Fibroblast of lung (primary cell): ENCODE data around the gene GRID1.

ENCODE experiments used
- CTCF ChIP-seq, 2 donors: IDR thresholded peaks in 1 of 2; conservative IDR thresholded peaks in 1 of 2; 1 replicate in 1 of 2; 2 replicates in 1 of 2; pipeline ENCODE4 v1.5.1; 2011 to 2012; ENCODE audit warnings: low read length in 2 of 2, control low read depth in 1 of 2, inconsistent platforms in 1 of 2, low read depth in 1 of 2, mild to moderate bottlenecking in 1 of 2
- EZH2 ChIP-seq: IDR thresholded peaks from 2 replicates; pipeline ENCODE4 v1.5.1; 2012; ENCODE audit warnings: low read length, control low read depth, mild to moderate bottlenecking; ENCODE audit errors: missing control alignments

- TF ChIP-seq CTCF (conservative IDR thresholded peaks at IDR 0.05 in 1 of 2, IDR thresholded peaks at IDR 0.05 in 1 of 2; ENCODE audit: low read depth in 1 of 2, low read length in 2 of 2) (no peak), EZH2 (no peak)
These were observed 519.5 kb downstream of the GRID1 start for GRCh38 chr10:85847085-85847484.
